Neural crest cell (in vitro differentiated cells): Measurements from ENCODE around the gene TEX10. TPM values are rescaled to one million over a fixed set of nuclear protein-coding genes. Genes with fewer than 3 reads are reported as not detected.

ENCODE experiments used
- DNase-seq: peaks from one replicate; pipeline ENCODE4 v3.0.0; 2021; ENCODE audit warnings: low read depth, mixed read lengths, low spot score
- H3K27ac Mint-ChIP-seq: one replicate; pipeline ENCODE4 v1.8.0; 2021; ENCODE audit warnings: mild to moderate bottlenecking, mixed read lengths; ENCODE audit not compliant: unreplicated experiment
- H3K27me3 Mint-ChIP-seq: 2 replicates; pipeline ENCODE4 v1.8.0; 2021; ENCODE audit warnings: low read depth, mild to moderate bottlenecking, mixed read lengths
- H3K36me3 Mint-ChIP-seq: 2 replicates; pipeline ENCODE4 v1.8.0; 2021; ENCODE audit warnings: low read depth, mild to moderate bottlenecking, mixed read lengths
- H3K4me1 Mint-ChIP-seq: 2 replicates; pipeline ENCODE4 v1.8.0; 2021; ENCODE audit warnings: mixed read lengths
- H3K4me3 Mint-ChIP-seq: one replicate; pipeline ENCODE4 v1.8.0; 2021; ENCODE audit warnings: mild to moderate bottlenecking, mixed read lengths
- H3K9me3 Mint-ChIP-seq: 2 replicates; pipeline ENCODE4 v1.8.0; 2021; ENCODE audit warnings: mixed read lengths
- total RNA-seq: library from RNA; stranded (reverse); gene quantifications from 2 replicates; pipeline ENCODE4 v1.2.1, GENCODE V29; 2021
- TF ChIP-seq, protein P1 (sequence below): fragments of 200-600 bp; sonication (generic); conservative IDR thresholded peaks from 2 replicates; pipeline ENCODE4 v1.5.0; 2021; ENCODE audit warnings: antibody characterized with exemption, mild to moderate bottlenecking

TEX10 gene
- total RNA-seq, 1 donor from 2014 or later: 42.2 TPM

DNA sequence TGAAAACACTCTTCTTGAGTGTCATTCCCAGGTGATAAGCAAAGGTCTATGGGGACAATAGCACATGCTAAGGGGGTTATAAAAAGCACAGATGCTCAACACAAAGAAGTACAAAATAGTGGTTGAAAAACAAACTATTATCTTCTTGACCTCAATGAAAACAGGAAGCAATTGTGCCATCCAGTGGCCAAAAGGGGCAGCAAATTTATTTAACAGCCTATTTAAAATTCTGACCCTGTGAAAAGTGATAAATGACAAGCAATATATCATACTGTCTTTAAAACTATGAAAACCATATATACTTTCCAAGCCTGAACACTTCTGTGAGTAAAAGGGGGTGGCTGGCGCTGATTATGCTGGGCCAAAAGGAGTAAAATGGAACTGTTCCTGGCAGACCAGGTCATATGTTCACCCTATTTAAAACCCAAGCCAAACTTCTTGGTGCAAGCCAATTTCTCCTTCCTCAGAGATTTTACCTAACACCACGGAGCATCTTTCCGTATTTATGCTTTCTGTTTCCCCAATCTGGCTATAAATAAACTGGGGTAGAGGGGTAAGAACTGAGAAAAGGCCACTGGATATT is 29.7 kb downstream of the TEX10 start:
- Mint-ChIP-seq H3K27me3 (no peaks in the 10 kb centered on the region), H3K36me3 (peaks cover 12% of the 10 kb centered on the region), H3K4me3 (no peak overlapping the region), H3K27ac (no peak overlapping the region), H3K4me1 (peaks cover 4% of the 10 kb centered on the region), H3K9me3 (no peaks in the 10 kb centered on the region)
- DNase-seq: peak; percentile 44
- TF ChIP-seq, protein P1, sequence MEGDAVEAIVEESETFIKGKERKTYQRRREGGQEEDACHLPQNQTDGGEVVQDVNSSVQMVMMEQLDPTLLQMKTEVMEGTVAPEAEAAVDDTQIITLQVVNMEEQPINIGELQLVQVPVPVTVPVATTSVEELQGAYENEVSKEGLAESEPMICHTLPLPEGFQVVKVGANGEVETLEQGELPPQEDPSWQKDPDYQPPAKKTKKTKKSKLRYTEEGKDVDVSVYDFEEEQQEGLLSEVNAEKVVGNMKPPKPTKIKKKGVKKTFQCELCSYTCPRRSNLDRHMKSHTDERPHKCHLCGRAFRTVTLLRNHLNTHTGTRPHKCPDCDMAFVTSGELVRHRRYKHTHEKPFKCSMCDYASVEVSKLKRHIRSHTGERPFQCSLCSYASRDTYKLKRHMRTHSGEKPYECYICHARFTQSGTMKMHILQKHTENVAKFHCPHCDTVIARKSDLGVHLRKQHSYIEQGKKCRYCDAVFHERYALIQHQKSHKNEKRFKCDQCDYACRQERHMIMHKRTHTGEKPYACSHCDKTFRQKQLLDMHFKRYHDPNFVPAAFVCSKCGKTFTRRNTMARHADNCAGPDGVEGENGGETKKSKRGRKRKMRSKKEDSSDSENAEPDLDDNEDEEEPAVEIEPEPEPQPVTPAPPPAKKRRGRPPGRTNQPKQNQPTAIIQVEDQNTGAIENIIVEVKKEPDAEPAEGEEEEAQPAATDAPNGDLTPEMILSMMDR: peak; percentile 81

DNA sequence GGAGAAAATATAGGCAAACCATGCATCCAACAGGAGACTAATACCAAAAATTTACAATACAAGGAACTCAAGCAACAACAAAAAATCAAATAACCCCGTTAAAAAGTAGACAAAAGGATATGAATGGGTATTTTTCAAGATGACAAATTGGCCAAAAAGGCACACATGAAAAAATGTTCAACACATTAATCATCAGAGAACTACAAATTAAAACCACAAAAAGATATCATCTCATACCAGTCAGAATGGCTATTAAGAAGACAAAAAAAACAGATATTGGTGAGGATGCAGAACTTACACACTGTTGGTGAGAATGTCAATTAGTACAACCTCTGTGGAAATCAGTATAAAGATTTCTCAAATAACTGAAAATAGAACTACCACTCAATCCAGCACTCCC is 35.0 kb downstream of the TEX10 start:
- H3K9me3 Mint-ChIP-seq: peaks cover 16% of the 10 kb centered on the region
- H3K4me1 Mint-ChIP-seq: peaks cover under 1% of the 10 kb centered on the region
- TF ChIP-seq, protein P1: no peak
- no peaks in the 10 kb centered on the region for H3K27me3 Mint-ChIP-seq
- H3K4me3 Mint-ChIP-seq: no peak overlapping the region
- no peak for DNase-seq
- no peak overlapping the region for H3K27ac Mint-ChIP-seq
- H3K36me3 Mint-ChIP-seq: peaks cover 47% of the 10 kb centered on the region

DNA sequence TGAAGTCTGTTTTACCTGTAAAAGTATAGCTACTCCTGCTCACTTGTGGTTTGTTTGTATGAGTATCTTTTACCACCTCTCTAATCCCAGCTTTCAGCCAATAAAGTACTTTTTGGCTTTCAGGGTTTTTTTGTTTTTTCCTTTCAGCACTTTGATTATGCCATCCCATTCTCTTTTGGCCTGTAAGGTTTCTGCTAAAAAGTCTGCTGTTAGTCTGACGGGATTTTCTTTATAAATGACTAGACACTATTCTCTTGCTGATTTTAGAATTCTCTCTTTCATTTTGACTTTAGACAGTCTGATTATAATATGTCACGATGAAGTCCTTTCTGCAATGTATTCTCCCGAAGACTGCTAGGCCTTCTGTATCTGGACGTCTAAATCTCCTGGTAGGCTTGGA is 37.2 kb downstream of the TEX10 start:
- H3K27me3 Mint-ChIP-seq: no peaks in the 10 kb centered on the region
- H3K4me3 Mint-ChIP-seq: no peak overlapping the region
- H3K9me3 Mint-ChIP-seq: peaks cover 16% of the 10 kb centered on the region
- H3K4me1 Mint-ChIP-seq: no peaks in the 10 kb centered on the region
- TF ChIP-seq, protein P1: no peak
- DNase-seq: no peak
- H3K36me3 Mint-ChIP-seq: peaks cover 61% of the 10 kb centered on the region
- H3K27ac Mint-ChIP-seq: no peak overlapping the region

DNA sequence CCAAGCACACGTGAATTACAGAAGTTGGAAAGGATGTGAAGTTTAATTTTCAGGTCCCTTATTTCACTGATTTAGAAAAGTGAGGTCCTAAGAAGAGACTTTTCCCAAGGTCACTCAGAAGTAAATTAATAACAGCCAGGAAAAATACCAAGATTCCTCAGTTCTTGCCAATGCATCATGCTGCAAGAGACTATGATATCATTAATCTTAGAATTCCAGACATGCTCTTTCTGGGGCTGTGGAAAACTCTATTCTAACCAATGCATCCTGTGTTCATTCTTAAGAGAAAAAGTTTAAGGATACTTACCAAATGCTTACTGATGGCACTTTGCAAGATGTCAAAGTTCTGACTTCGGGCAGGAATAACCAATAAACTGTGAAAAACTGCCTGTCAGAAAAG is 42.8 kb downstream of the TEX10 start:
- TF ChIP-seq, protein P1: no peak
- no peak overlapping the region for H3K27ac Mint-ChIP-seq
- no peak for DNase-seq
- peaks cover 59% of the 10 kb centered on the region for H3K36me3 Mint-ChIP-seq
- peaks cover 6% of the 10 kb centered on the region for H3K9me3 Mint-ChIP-seq
- no peak overlapping the region for H3K4me3 Mint-ChIP-seq
- H3K4me1 Mint-ChIP-seq: no peaks in the 10 kb centered on the region
- H3K27me3 Mint-ChIP-seq: no peaks in the 10 kb centered on the region

DNA sequence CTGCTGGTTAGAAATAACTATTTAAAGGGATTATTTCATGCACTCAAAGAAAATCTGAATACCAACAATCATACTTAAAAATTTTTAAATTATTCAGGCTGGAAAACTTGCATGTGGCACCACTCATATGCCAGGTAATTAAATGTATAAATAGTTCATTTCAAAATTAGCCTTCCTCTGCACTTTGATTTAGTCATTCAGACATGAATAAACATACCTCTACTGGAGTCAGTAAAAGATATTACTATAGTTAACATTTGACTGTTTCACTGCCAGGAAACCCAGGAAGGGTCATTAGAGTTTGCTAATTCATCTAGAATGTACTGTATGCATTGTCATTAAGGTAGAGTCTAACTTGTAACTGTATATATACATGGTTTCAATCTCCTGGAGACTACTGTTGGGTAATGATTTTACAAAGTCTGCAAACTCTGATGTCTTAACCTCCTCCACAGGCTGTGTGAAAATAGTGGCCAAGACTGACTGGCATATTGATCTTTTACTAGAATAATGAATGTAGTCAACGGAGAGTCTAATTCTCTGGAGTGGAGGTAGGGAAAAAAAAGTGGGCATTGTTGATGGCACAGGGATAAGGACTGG is 43.7 kb downstream of the TEX10 start:
- H3K27ac Mint-ChIP-seq: no peak overlapping the region

More for the DNA sequence above, 43.7 kb downstream of the TEX10 start:
- H3K27me3 Mint-ChIP-seq: no peaks in the 10 kb centered on the region
- peaks cover 59% of the 10 kb centered on the region for H3K36me3 Mint-ChIP-seq
- H3K4me1 Mint-ChIP-seq: no peaks in the 10 kb centered on the region
- H3K9me3 Mint-ChIP-seq: no peaks in the 10 kb centered on the region
- no peak for DNase-seq
- no peak overlapping the region for H3K4me3 Mint-ChIP-seq
- TF ChIP-seq, protein P1: no peak
